Esophagus squamous epithelium (tissue), 4 donors: Measurements from ENCODE around the gene MAGEH1.

Experiments used
- POLR2A ChIP-seq, 4 donors: fragments of 450-650 bp; IDR thresholded peaks; one replicate each; pipeline ENCODE4 v1.6.1; 2017; ENCODE audit warnings: antibody characterized with exemption in 4 of 4, mild to moderate bottlenecking in 4 of 4, moderate library complexity in 3 of 4
- TF ChIP-seq, protein P1 (sequence below), 6 experiments: fragments of 450-650 bp in 4 of 6; fragments of 200-600 bp in 2 of 6; sonication (generic) in 2 of 6; IDR thresholded peaks; one replicate each; pipeline ENCODE4 v1.5.1; 2016 to 2019; ENCODE audit warnings: antibody characterized with exemption in 6 of 6, mild to moderate bottlenecking in 4 of 6, moderate library complexity in 4 of 6

DNA sequence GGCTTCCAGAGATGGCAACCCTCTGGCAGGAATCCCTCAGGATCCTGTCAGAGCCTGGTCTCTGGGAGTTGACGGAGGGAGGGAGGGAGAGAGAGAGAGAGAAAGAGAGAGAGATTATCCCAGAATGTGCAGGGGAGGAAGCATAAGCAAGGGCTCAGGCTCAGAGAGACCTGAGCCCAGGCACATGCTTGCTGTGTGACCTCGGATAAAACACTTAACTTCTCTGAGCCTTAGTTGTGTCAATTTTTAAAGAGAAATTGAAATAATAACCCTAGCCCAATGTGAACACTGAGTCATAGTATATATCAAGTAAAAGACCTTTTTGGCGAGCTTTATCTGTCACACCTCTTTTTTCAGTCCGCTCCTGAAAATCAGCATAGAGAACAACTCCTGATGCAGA, 38.2 kb downstream of the MAGEH1 start:
- TF ChIP-seq, protein P1, sequence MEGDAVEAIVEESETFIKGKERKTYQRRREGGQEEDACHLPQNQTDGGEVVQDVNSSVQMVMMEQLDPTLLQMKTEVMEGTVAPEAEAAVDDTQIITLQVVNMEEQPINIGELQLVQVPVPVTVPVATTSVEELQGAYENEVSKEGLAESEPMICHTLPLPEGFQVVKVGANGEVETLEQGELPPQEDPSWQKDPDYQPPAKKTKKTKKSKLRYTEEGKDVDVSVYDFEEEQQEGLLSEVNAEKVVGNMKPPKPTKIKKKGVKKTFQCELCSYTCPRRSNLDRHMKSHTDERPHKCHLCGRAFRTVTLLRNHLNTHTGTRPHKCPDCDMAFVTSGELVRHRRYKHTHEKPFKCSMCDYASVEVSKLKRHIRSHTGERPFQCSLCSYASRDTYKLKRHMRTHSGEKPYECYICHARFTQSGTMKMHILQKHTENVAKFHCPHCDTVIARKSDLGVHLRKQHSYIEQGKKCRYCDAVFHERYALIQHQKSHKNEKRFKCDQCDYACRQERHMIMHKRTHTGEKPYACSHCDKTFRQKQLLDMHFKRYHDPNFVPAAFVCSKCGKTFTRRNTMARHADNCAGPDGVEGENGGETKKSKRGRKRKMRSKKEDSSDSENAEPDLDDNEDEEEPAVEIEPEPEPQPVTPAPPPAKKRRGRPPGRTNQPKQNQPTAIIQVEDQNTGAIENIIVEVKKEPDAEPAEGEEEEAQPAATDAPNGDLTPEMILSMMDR (IDR thresholded peaks at IDR 0.05) = no peak
- TF ChIP-seq POLR2A (IDR thresholded peaks at IDR 0.05) = no peak
